GM13977 (cell line): ENCODE results near the gene RHOF.

ENCODE experiments used
- DNase-seq: peaks from one replicate; pipeline ENCODE4 v3.0.0; 2012; ENCODE audit warnings: low spot score
- CTCF ChIP-seq: IDR thresholded peaks from 2 replicates; pipeline ENCODE4 v1.5.1; 2012; ENCODE audit warnings: mild to moderate bottlenecking, control low read depth; ENCODE audit not compliant: insufficient read depth; ENCODE audit errors: extremely low read depth, missing control alignments
- in situ Hi-C: fragments of 300-500 bp; cut with MboI; formaldehyde crosslinking; loops from one replicate; pipeline ENCODE4 v1.12.0; 2022; ENCODE audit warnings: low sequenced_read_pairs, low pct_unique_long_range_greater_than_20kb, mixed read lengths, inconsistent platforms; ENCODE audit not compliant: unreplicated experiment

RHOF gene

DNA sequence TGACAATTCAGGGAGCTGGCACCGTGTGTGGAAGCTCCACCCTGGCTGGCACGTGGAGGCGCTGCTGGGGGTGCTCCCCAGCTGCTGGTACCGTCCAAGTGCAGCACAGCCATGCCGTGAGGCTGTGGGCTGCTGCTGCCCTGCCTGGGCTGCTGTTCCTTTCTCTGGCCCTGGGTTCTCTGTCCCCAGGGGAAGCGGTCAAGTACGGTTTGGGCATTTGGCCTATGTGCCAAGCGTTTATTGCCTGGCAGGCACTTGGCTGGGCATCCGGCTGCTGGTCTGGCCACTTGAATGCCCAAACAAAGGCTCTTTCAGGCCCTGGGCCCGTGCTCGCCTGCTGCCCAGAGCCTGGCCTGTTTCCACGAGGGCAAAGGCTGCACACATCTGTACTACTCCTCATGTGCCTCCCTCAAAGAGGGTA is 39.6 kb downstream of the RHOF start:
- TF ChIP-seq CTCF, result no peak
- in situ Hi-C loops, result no loop called here
- DNase-seq, result no peak

- in situ Hi-C loops, result no loop called here
- TF ChIP-seq CTCF, result no peak
- DNase-seq, result no peak
These were observed 41.6 kb downstream of the RHOF start for GRCh38 chr12:121751749-121752351.

GRCh38 chr12:121751034-121751433 is 42.5 kb downstream of the RHOF start:
- no peak for TF ChIP-seq CTCF
- in situ Hi-C loops, result no loop called here
- no peak for DNase-seq

DNA sequence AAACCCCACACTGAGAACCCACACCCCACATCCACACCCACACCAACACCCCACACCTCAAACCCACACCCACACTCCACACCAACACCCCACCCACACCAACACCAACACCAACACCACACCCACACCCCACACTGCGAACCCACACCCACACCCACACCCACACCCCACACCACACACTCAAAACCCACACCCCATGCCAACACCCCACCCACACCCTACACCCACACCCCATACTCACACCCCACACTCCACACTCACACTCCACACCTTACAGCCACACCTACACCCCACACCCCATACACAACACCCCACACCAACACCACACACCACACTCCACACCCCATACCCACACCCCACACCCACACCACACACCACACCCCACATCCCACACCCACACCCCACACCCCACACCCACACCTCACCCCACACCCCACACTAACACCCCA is 43.0 kb downstream of the RHOF start:
- TF ChIP-seq CTCF, result no peak
- in situ Hi-C loops, result no loop called here
- DNase-seq, result no peak

DNA sequence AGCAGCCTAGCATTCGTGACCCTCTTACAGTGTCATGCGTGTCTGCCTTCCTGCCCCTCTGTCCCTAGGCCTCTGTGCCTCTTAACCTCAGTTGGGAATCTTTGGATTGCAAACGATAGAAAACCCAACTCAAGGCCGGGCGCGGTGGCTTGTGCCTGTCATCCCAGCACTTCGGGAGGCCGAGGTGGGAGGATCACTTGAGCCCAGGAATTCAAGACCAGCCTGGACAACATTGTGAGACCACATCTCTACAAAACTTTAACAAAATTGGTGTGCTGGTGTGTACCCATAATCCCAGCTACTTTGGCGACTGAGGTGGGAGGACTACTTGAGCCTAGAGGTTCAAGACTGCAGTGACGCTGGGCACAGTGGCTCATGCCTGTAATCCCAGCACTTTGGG is 44.2 kb downstream of the RHOF start:
- in situ Hi-C loops, result no loop called here
- DNase-seq, result no peak
- TF ChIP-seq CTCF, result no peak

DNA sequence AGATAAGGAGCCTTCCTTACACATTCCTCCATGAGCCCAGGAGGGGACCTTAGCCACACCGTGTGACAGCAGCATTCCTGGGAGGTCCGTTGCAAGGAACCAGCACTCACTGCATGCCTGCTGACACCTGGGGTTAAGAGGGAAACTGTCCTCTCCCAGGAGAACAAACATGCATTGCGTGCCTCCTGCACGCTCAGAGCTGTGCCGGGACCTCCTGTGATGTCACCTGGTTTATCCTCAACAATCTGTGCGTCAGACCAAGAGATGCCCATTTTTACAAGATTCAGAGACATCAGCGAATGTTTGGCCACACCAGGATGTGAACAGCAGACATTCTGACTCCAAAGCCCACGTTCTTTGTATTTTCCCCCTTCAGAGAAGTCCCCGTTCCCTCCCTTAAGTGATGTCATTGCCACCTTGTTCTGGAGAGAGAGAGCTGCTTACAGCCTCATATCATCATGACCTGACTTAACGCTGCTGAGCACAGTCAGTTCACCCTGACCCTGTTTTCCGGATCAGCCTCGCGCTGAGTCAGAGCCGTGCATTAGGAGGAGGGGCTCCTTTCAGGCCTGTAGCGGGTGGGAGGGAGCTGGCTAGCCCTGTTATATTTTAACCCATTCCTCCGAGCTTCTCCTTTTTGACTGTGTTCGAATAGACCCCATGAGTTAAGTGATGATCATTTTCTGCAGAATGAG is 44.8 kb downstream of the RHOF start:
- DNase-seq, result peak; percentile 76
- in situ Hi-C loops, result no loop called here
- no peak for TF ChIP-seq CTCF
